Hepatic stellate cell (primary cell): ENCODE measurements around the gene DISC1.

Experiments used
- DNase-seq: peaks from one replicate; pipeline ENCODE4 v3.0.0; 2011; ENCODE audit warnings: low spot score

The DISC1 gene

DNA sequence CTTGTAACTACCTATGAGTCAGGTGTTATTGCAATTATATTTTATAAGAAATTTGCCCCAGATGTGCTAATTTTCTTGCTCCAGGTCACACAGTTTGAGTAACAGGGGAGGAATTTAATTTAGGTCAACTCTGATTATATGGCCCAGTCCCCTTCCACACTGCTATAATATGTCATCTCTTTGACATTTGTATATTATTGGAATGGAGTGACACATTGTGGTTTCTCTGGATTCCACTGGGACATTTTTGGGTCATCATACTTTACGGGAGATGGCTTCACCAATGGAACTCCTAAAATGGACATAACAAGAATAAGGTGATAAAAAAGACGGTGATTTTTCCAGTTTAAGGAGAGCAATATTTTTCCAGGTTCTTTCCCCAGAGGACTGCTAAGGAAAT, 191.2 kb downstream of the DISC1 start:
- peak; percentile 36 for DNase-seq

- DNase-seq = no peak
These were observed 191.7 kb downstream of the DISC1 start for GRCh38 chr1:231818337-231818736.

DNA sequence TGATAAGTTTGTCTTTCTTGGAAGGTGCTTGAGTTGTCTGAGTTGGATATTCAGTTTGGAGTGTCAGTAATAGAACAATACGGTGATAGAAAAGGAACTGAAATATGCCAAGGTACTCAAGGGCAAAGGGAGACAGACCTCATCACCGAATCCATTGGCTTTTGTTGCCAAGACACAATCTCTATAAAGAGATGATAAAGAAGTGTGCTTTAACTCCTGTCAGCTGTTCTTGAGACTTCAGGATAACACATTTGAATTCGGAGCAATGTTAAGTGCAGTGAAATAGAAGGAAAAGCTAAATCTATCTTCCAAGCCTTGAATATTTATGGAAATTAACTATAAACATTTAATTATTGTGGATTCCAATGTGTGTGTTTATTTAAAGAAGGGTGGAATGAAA, 194.7 kb downstream of the DISC1 start:
- DNase-seq = no peak

DNA sequence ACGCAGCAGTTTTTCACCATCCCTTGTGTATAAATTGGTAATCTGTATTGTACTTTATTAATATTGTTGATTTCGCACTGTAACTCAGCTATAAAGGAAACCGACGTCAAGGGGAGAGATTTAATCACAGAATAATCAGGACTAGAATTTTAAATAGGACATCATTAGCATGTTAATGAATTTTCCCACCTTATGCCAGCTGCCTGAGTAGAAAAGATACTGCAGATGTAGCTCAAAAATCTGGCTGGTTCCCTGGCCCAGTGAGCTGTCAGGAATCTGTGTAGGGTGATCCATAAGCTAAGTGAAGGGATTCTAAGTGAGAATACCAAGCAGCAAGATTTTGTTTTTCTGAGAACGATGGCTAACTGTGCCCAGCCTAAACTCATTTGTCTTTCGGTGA, 195.5 kb downstream of the DISC1 start:
- no peak for DNase-seq

GRCh38 chr1:231826566-231826965, 200.0 kb downstream of the DISC1 start:
- DNase-seq = no peak

DNA sequence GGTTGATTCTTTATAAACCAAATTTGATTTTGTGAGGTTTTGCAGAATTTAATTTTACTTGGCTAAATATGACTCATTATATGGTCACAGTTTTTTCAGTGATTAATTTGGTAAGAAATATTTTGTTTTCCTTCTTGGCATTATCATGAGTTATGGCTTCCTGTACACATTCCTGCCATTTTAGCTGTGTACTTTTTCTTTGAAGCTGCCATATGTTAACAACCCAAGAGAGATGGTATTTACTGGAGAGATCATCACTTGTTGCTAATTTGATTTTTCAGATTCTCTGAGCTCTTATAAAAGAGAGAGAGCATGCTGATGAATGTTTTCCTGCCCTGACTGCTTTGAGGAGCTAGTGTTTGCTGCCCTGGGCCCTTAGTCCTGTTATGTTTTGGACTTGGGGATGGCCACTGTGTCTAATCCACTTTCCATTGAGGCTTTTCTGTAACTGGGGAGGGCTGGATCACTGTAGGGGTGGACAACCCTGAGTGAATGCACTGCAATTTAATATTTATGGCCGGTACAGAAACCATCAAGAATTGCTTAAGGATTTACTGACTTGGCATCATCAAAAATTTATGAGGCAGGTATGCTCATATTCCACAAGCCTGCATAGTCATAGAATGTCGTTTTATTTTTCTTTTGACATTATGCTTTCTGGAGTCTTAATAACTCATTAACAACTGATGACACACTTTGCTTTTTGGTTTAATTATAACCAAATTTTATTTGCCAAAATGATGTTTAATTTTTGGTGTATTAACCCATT, 200.9 kb downstream of the DISC1 start:
- DNase-seq = peak; percentile 8

GRCh38 chr1:231828182-231828920, 201.8 kb downstream of the DISC1 start:
- peak; percentile 62 for DNase-seq

DNA sequence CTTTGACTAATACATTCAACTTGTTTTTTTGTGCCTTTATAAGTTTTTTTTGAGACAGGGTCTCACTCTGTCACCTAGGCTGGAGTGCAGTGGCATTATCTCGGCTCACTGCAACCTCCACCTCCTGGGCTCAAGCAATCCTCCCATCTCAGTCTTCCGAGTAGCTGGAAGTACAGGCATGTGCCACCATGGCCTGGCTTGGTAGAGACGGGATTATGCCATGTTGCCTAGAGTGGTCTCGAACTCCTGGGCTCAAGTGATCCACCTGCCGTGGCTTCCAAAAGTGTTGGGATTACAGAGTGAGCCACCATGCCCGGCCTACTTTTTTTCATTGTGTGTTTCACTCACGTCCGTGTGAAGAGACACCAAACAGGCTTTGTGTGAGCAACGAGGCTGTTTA, 202.7 kb downstream of the DISC1 start:
- DNase-seq = no peak

DNA sequence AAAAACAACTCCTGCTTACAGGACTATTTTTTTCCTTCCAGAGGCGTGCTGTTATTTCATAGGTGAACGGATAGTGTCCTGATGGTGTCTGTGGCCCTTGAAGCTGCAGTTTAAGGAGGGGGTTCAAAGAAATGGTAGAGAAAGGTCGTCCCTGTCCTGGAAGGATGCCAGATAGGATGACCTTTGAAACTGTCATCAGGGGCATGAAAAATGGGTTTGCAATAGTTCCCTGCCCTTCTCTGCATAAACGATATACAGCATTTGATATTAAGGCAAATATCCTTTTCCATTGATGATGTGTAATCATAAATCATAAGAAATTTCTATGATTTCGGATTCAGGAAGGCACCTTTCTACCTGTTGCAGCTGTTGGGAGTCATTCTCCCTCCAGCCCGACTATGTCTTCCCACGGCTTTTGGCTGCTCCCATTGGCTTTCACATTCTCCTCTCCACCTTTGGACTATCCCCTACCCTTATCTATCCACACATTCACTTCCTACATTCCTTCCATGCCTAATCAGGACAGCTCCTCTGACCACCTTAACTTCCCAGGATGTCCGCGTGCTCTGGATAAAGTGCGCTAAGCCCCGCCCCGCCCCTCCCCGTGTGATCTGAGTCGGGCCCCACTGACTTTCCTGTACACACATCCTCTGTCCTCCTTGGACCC, 209.8 kb downstream of the DISC1 start:
- no peak for DNase-seq

GRCh38 chr1:231838521-231838920, 211.9 kb downstream of the DISC1 start:
- no peak for DNase-seq

DNA sequence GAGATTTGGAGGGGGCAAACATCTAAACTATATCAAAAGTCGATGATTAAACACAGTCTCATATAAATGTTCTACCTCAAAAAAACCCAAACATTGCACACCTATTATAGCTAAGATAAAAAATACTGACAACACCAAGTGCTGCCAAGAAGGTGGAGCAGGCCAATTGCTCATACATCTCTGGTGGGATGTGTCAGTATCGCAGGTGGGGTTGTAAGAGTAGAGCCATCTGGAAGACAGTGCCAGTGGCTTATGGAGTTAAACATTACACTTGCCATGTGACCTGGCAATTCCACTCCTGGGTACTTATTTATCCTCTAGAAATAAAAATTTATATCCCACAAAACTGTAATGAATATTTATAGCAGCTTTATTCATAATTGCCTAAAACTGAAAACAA, 213.4 kb downstream of the DISC1 start:
- DNase-seq = no peak

- no peak for DNase-seq
These were observed 215.2 kb downstream of the DISC1 start for GRCh38 chr1:231841616-231842344.

- no peak for DNase-seq
These were observed 215.9 kb downstream of the DISC1 start for GRCh38 chr1:231842441-231842840.

DNA sequence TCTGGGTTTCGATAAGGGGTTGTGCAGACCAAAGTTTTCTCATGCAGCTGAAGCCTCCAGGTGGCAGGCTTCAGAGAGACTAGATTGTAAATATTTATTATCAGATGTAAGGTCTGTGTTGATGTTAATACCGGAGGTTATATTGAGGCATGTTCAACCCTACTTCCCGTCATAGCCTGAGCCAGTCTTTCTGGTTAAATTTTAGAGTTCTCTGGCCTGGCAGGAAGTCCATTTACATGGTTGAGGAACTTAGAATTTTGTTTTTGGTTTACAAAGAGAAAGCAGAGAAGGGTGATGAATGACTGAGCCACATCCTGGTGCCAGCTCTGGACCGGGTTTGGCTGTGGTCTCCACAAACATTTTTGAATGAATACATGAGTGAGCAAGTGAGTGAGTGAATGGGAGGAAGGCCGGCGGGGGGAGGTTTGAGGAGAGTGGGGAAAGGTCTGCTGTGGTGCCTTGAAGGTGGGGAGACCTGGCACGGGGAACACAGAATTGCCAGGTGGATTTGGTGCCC, 218.5 kb downstream of the DISC1 start:
- DNase-seq = no peak

- no peak for DNase-seq
These were observed 221.2 kb downstream of the DISC1 start for GRCh38 chr1:231847612-231848397.

DNA sequence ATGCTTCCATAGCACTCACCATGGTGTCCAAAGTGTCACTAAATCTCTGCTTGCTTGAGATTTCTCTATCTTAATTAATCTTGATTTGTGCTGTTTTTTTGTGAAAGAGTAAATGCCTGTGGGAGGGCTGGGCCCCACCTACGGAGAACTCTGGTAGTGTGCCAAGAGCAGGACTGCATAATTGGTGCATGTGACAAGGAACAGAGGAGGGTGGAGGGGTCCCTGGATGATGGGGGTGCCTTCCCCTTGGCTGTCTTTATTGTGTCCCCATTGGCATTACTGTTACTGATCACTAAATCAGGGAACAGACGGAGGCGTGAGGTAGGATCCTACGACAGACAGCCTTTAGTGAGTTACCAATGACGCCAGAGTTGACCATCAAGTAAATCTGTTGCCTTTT, 223.4 kb downstream of the DISC1 start:
- DNase-seq = no peak

- DNase-seq = no peak
These were observed 224.2 kb downstream of the DISC1 start for GRCh38 chr1:231850786-231851185.

GRCh38 chr1:231853588-231854207, 227.1 kb downstream of the DISC1 start:
- no peak for DNase-seq

- DNase-seq = no peak
These were observed 228.8 kb downstream of the DISC1 start for GRCh38 chr1:231855361-231855760.

GRCh38 chr1:231855926-231856325, 229.3 kb downstream of the DISC1 start:
- DNase-seq = no peak

DNA sequence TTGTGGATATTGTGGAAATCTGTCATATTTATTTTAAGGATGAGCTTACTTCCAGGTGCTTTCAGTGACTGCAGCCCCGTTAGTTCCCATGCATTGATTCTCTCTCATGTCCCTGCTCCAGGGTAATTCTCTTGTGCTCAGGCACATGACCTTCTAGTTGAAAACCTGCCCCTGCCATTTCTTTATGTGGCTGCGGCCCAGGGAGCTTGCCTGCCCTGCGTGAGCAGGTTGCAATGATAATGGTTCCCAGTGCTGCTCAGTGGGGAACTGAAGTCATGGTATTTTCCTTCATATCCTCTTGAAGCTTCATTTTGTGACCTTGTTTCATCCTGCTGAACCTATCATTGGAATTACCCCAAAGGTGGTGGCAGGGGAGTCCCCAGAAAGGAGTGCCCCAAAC, 229.8 kb downstream of the DISC1 start:
- DNase-seq = no peak
